Neural cell (in vitro differentiated cells): ENCODE results near the gene LYSMD1. TPM values are rescaled to one million over a fixed set of nuclear protein-coding genes. Genes with fewer than 3 reads are reported as not detected.

Experiments
- H2AFZ ChIP-seq: fragments of 200-600, 300-800 bp; sonication (generic), shearing (Covaris generic); 2 replicates; pipeline ENCODE4 v1.6.0; 2014; ENCODE audit warnings: low read depth, mild to moderate bottlenecking, antibody characterized with exemption, low read length, moderate library complexity
- H3F3A ChIP-seq: fragments of 200-600 bp; shearing (Covaris generic); 2 replicates; pipeline ENCODE4 v1.6.1; 2016; ENCODE audit warnings: mild to moderate bottlenecking, moderate library complexity, mixed read lengths, antibody characterized with exemption, low read length; ENCODE audit not compliant: insufficient read depth, poor library complexity, severe bottlenecking
- H3K27ac ChIP-seq: fragments of 200-600, 300-800 bp; sonication (generic), shearing (Covaris generic); 2 replicates; pipeline ENCODE4 v1.5.1; 2014; ENCODE audit warnings: mild to moderate bottlenecking, low read length, moderate library complexity
- H3K27me3 ChIP-seq: fragments of 300-800, 200-600 bp; sonication (generic), shearing (Covaris generic); 2 replicates; pipeline ENCODE4 v1.6.0; 2014; ENCODE audit warnings: mild to moderate bottlenecking, low read depth, low read length, moderate library complexity; ENCODE audit not compliant: insufficient read depth
- H3K36me3 ChIP-seq: fragments of 300-800, 200-600 bp; sonication (generic), shearing (Covaris generic); 2 replicates; pipeline ENCODE4 v1.5.1; 2014; ENCODE audit warnings: mild to moderate bottlenecking, antibody characterized with exemption, low read length, moderate library complexity; ENCODE audit not compliant: insufficient read depth
- H3K4me2 ChIP-seq: fragments of 300-800, 200-600 bp; sonication (generic), shearing (Covaris generic); 2 replicates; pipeline ENCODE4 v1.6.0; 2014; ENCODE audit warnings: mild to moderate bottlenecking, low read length
- H3K4me3 ChIP-seq: fragments of 300-800, 200-600 bp; sonication (generic), shearing (Covaris generic); 2 replicates; pipeline ENCODE4 v1.5.1; 2014; ENCODE audit warnings: mild to moderate bottlenecking, low read length, moderate library complexity
- H3K79me2 ChIP-seq: fragments of 200-600 bp; shearing (Covaris generic); replicated peaks from 2 replicates; pipeline ENCODE4 v1.6.0; 2014; ENCODE audit warnings: mild to moderate bottlenecking, low read length, moderate library complexity; ENCODE audit not compliant: insufficient read depth
- H3K9ac ChIP-seq: fragments of 300-800, 200-600 bp; sonication (generic), shearing (Covaris generic); 2 replicates; pipeline ENCODE4 v1.6.1; 2016; ENCODE audit warnings: mild to moderate bottlenecking, low read length, mixed read lengths
- H3K9me2 ChIP-seq: fragments of 200-600 bp; shearing (Covaris generic); 2 replicates; pipeline ENCODE4 v1.6.1; 2016; ENCODE audit warnings: mild to moderate bottlenecking, low read length, mixed read lengths; ENCODE audit not compliant: insufficient read depth
- H3K9me3 ChIP-seq: fragments of 200-600, 300-800 bp; sonication (generic), shearing (Covaris generic); 2 replicates; pipeline ENCODE4 v1.6.1; 2016; ENCODE audit warnings: mild to moderate bottlenecking, mixed run types, low read length, moderate library complexity, mixed read lengths
- H4K20me1 ChIP-seq: fragments of 200-600 bp; shearing (Covaris generic); 2 replicates; pipeline ENCODE4 v1.6.1; 2016; ENCODE audit warnings: mild to moderate bottlenecking, mixed run types; ENCODE audit not compliant: insufficient read depth
- EZH2 ChIP-seq: fragments of 200-600, 300-800 bp; shearing (Covaris generic), sonication (generic); IDR thresholded peaks from 2 replicates; pipeline ENCODE4 v1.6.1; 2014; ENCODE audit warnings: antibody characterized with exemption, low read length, borderline replicate concordance, mild to moderate bottlenecking; ENCODE audit not compliant: insufficient read depth, poor library complexity, severe bottlenecking
- MXI1 ChIP-seq: fragments of 450-650 bp; conservative IDR thresholded peaks from 2 replicates; pipeline ENCODE4 v1.6.1; 2014; ENCODE audit warnings: antibody characterized with exemption, mild to moderate bottlenecking; ENCODE audit not compliant: poor library complexity, severe bottlenecking
- POLR2AphosphoS5 ChIP-seq: IDR thresholded peaks from 2 replicates; pipeline ENCODE4 v1.6.1; 2012
- RAD21 ChIP-seq: fragments of 450-650 bp; conservative IDR thresholded peaks from 2 replicates; pipeline ENCODE4 v1.6.1; 2014; ENCODE audit warnings: antibody characterized with exemption, mild to moderate bottlenecking, moderate library complexity
- polyA plus RNA-seq: library from polyadenylated mRNA; depleted of rRNA; stranded (reverse); fragments of >200 nt; gene quantifications from 2 replicates; pipeline ENCODE4 v1.2.3, GENCODE V29; 2014
- TF ChIP-seq, protein P1 (sequence below): fragments of 450-650 bp; IDR thresholded peaks from 2 replicates; pipeline ENCODE4 v1.5.1; 2014; ENCODE audit warnings: antibody characterized with exemption, mild to moderate bottlenecking, moderate library complexity; ENCODE audit not compliant: poor library complexity, severe bottlenecking
- TF ChIP-seq, protein P2 (sequence below): IDR thresholded peaks from 2 replicates; pipeline ENCODE4 v1.6.1; 2012; ENCODE audit warnings: borderline replicate concordance

Gene LYSMD1
- polyA plus RNA-seq, 1 donor from 2014 or later = 16.0 TPM

DNA sequence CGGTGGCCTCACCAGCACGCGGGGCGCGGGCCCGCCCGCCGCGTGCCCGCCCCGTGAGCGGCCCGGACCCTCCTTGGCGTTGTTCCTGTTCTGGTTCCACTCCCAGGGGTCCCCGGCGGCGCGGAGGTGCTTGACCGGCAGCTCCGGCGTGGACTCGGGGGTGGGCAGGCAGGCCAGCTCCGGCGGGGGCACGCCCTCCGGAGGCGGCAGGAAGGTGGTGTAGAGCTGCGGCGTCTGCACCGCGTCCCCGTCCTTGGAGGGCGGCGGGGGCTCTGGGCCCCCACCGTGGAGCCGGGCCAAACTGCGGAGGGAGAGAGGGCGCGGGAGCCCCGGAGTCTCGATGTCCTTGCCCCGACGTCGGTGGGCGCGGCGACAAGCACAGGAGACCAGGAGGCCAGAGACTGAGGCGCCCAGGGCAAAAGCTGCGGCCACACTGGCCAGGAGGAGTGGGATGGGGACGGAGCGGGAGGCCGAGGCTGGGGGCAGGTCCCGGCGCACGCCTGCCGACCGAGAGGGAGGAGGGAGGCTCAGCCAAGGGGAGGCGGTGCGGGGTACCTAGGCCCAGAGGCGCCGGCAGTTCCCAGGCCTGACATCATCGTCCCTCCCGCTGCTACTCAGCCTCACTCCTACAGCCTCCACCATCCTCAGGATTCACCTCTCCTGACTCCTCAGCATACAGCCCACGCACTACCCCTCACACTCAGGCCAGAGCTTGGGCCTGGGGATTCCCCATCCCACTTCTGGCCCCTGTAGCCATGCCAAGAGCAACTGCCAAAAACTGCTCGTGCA is 32.5 kb downstream of the LYSMD1 start:
- H3K79me2 ChIP-seq = no peaks in the 10 kb centered on the region
- no peaks in the 10 kb centered on the region for H3K9me3 ChIP-seq
- no peaks in the 10 kb centered on the region for H3K9me2 ChIP-seq
- no peaks in the 10 kb centered on the region for H4K20me1 ChIP-seq
- no peak overlapping the region for H3K9ac ChIP-seq
- H3K4me2 ChIP-seq = no peak overlapping the region
- TF ChIP-seq, protein P1, sequence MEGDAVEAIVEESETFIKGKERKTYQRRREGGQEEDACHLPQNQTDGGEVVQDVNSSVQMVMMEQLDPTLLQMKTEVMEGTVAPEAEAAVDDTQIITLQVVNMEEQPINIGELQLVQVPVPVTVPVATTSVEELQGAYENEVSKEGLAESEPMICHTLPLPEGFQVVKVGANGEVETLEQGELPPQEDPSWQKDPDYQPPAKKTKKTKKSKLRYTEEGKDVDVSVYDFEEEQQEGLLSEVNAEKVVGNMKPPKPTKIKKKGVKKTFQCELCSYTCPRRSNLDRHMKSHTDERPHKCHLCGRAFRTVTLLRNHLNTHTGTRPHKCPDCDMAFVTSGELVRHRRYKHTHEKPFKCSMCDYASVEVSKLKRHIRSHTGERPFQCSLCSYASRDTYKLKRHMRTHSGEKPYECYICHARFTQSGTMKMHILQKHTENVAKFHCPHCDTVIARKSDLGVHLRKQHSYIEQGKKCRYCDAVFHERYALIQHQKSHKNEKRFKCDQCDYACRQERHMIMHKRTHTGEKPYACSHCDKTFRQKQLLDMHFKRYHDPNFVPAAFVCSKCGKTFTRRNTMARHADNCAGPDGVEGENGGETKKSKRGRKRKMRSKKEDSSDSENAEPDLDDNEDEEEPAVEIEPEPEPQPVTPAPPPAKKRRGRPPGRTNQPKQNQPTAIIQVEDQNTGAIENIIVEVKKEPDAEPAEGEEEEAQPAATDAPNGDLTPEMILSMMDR = no peak
- TF ChIP-seq POLR2AphosphoS5 = no peak
- H2AFZ ChIP-seq = no peak overlapping the region
- no peak overlapping the region for H3K4me3 ChIP-seq
- H3K36me3 ChIP-seq = peaks cover 6% of the 10 kb centered on the region
- no peaks in the 10 kb centered on the region for H3K27me3 ChIP-seq
- no peaks in the 10 kb centered on the region for H3F3A ChIP-seq
- no peak overlapping the region for H3K27ac ChIP-seq

DNA sequence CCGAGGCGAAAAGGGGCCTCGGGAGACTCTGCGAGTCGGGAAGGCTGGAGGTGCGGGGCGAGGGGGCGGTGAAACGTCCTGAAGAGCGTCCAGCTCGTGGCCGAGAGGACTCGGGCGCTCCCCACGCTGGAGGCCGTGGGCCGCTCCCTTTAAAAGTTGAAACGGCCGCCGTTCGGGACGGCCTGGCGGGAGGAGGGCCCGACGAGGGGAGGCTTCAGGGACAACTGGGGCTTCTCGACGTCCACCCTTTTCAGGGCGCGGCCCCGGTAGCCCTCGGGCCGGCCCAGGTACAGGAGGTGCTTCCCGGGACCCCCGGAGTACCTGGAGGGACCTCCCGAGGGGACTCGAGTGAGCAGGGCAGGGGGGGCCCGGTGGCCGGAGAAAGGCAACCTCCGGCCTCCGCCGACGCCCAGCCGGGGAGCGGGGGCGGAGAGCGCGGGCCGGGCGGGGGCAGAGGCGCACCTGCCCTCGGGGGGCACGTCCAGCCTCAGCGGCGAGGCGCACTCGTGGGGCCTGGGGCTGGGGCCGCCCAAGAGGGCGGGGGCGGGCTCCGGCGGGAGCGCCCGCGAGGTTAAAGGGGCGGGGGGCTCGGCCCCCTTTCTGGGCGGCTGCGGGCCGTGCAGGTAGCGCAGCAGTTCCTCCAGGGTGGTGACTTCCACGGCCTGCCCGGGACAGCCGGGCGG is 33.2 kb downstream of the LYSMD1 start:
- Histone ChIP-seq H3K9me2 (no peaks in the 10 kb centered on the region), H3K79me2 (no peaks in the 10 kb centered on the region), H2AFZ (no peak overlapping the region), H3K4me2 (no peak overlapping the region), H3K9ac (no peak overlapping the region), H3K4me3 (no peak overlapping the region), H3K36me3 (peaks cover 6% of the 10 kb centered on the region), H3F3A (no peaks in the 10 kb centered on the region), H3K27ac (no peak overlapping the region), H3K9me3 (no peaks in the 10 kb centered on the region), H4K20me1 (no peaks in the 10 kb centered on the region), H3K27me3 (no peaks in the 10 kb centered on the region)
- TF ChIP-seq EZH2 = no peak
- TF ChIP-seq, protein P2, sequence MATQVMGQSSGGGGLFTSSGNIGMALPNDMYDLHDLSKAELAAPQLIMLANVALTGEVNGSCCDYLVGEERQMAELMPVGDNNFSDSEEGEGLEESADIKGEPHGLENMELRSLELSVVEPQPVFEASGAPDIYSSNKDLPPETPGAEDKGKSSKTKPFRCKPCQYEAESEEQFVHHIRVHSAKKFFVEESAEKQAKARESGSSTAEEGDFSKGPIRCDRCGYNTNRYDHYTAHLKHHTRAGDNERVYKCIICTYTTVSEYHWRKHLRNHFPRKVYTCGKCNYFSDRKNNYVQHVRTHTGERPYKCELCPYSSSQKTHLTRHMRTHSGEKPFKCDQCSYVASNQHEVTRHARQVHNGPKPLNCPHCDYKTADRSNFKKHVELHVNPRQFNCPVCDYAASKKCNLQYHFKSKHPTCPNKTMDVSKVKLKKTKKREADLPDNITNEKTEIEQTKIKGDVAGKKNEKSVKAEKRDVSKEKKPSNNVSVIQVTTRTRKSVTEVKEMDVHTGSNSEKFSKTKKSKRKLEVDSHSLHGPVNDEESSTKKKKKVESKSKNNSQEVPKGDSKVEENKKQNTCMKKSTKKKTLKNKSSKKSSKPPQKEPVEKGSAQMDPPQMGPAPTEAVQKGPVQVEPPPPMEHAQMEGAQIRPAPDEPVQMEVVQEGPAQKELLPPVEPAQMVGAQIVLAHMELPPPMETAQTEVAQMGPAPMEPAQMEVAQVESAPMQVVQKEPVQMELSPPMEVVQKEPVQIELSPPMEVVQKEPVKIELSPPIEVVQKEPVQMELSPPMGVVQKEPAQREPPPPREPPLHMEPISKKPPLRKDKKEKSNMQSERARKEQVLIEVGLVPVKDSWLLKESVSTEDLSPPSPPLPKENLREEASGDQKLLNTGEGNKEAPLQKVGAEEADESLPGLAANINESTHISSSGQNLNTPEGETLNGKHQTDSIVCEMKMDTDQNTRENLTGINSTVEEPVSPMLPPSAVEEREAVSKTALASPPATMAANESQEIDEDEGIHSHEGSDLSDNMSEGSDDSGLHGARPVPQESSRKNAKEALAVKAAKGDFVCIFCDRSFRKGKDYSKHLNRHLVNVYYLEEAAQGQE = no peak
- no peak for TF ChIP-seq MXI1
- no peak for TF ChIP-seq RAD21
- TF ChIP-seq, protein P1 = no peak
